ENCODE measurements around the gene SS18L1.

Gene SS18L1

DNA sequence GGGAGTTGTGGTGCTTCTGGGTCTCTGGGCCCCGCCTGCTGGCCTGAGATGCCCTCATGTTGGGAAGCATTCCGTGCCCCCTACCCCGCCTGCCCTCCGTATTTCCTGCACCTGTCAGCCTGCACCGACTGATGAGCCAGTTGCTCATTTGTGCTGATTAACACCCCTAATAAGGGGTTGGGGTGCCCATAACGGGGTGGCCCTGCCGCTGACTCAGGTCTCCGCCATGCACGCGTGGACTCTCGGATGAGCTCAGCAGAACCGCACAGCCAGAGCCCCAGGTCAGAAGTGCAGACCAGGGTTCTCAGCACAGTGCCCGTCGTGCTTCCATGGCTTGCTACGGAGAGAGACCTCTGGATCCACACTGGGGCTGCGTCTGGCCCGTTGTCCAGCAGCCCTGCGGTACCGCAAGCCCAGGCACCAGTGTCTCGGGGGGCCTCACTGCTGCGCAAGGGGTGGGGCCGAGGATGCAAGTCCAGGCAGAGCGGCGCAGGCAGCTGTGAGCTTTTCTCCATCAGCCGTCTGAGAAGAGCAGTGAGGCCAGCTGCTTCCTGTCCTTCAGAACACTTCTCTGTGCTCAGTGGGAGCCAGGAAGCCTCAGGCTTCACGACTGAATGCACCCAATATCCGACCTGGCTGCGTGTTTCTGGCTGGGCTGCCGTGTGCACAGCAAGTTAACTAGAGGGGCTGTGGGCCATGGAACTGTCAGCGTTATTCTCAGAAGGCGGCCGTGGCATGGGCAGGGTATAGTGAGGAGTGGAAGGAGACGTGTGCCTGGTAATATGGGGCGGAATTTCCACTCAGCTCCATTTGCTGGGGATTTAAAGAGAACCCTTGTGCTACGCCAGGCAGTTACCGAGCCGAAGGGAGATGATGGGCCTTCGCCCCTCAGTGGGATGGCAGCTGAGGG is 57.9 kb downstream of the SS18L1 start:
- no peak overlapping the region for H2AFZ ChIP-seq (ENCODE audit: low read length)
- peaks cover 45% of the 10 kb centered on the region for H3K4me1 ChIP-seq (ENCODE audit: insufficient read depth, low read length, poor library complexity, severe bottlenecking)
- no peaks in the 10 kb centered on the region for H3K9me2 ChIP-seq (replicated peaks; ENCODE audit: low read depth, low read length)
- peaks cover 25% of the 10 kb centered on the region; the same call in 1 of the 2 replicates for H3K36me3 ChIP-seq (ENCODE audit: insufficient read depth, low read length)
- H3K4me2 ChIP-seq (ENCODE audit: low read depth, low read length, poor library complexity, severe bottlenecking) = peak overlapping the region; percentile 84
- H3K9me3 ChIP-seq (ENCODE audit: insufficient read depth, low read depth, low read length) = no peaks in the 10 kb centered on the region
- H3K27me3 ChIP-seq (ENCODE audit: insufficient read depth, low read length, poor library complexity, severe bottlenecking) = no peaks in the 10 kb centered on the region
- H3F3A ChIP-seq (ENCODE audit: low read depth) = peaks cover 20% of the 10 kb centered on the region
- H3K4me3 ChIP-seq (ENCODE audit: low read length, poor library complexity, severe bottlenecking) = peak overlapping the region; percentile 68
- peaks cover 19% of the 10 kb centered on the region; the same call in 1 of the 2 replicates for H3K79me2 ChIP-seq (ENCODE audit: insufficient read depth, low read length)
- TF ChIP-seq, protein P1, sequence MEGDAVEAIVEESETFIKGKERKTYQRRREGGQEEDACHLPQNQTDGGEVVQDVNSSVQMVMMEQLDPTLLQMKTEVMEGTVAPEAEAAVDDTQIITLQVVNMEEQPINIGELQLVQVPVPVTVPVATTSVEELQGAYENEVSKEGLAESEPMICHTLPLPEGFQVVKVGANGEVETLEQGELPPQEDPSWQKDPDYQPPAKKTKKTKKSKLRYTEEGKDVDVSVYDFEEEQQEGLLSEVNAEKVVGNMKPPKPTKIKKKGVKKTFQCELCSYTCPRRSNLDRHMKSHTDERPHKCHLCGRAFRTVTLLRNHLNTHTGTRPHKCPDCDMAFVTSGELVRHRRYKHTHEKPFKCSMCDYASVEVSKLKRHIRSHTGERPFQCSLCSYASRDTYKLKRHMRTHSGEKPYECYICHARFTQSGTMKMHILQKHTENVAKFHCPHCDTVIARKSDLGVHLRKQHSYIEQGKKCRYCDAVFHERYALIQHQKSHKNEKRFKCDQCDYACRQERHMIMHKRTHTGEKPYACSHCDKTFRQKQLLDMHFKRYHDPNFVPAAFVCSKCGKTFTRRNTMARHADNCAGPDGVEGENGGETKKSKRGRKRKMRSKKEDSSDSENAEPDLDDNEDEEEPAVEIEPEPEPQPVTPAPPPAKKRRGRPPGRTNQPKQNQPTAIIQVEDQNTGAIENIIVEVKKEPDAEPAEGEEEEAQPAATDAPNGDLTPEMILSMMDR (conservative IDR thresholded peaks at IDR 0.05; ENCODE audit: low read length) = no peak
- no peak for TF ChIP-seq EZH2phosphoT487 (IDR thresholded peaks at IDR 0.05; ENCODE audit: borderline replicate concordance)
- peak overlapping the region; percentile 70 for H3K9ac ChIP-seq (ENCODE audit: low read depth, low read length, poor library complexity, severe bottlenecking)
- no peaks in the 10 kb centered on the region for H4K20me1 ChIP-seq (ENCODE audit: insufficient read depth, low read length, poor library complexity, severe bottlenecking)

DNA sequence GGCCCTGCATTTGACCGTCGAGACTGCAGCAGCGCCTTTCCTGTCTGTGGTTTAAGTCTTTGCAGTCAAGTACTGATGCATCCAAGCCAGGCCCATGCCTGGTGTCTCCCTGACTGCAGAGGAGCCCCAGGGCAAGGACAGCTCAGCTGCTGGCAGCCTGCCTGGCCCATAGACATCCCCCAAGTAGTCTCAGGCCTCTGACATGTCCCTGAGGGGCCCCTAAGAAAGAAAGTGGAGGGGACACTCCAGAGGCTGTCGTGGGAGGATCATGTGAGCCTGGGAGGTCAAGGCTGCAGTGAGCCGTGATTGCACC is 58.5 kb downstream of the SS18L1 start:
- H3K4me1 ChIP-seq (ENCODE audit: insufficient read depth, low read length, poor library complexity, severe bottlenecking) = peaks cover 45% of the 10 kb centered on the region
- no peak overlapping the region for H2AFZ ChIP-seq (ENCODE audit: low read length)
- peaks cover 20% of the 10 kb centered on the region for H3F3A ChIP-seq (ENCODE audit: low read depth)
- H3K36me3 ChIP-seq (ENCODE audit: insufficient read depth, low read length) = peaks cover 25% of the 10 kb centered on the region; the same call in 1 of the 2 replicates
- H3K4me2 ChIP-seq (ENCODE audit: low read depth, low read length, poor library complexity, severe bottlenecking) = peak overlapping the region; percentile 84
- H3K9me3 ChIP-seq (ENCODE audit: insufficient read depth, low read depth, low read length) = no peaks in the 10 kb centered on the region
- H3K4me3 ChIP-seq (ENCODE audit: low read length, poor library complexity, severe bottlenecking) = peak overlapping the region; percentile 68
- H4K20me1 ChIP-seq (ENCODE audit: insufficient read depth, low read length, poor library complexity, severe bottlenecking) = no peaks in the 10 kb centered on the region
- peak overlapping the region; percentile 70 for H3K9ac ChIP-seq (ENCODE audit: low read depth, low read length, poor library complexity, severe bottlenecking)
- TF ChIP-seq EZH2phosphoT487 (IDR thresholded peaks at IDR 0.05; ENCODE audit: borderline replicate concordance) = no peak
- TF ChIP-seq, protein P1 (conservative IDR thresholded peaks at IDR 0.05; ENCODE audit: low read length) = no peak
- no peaks in the 10 kb centered on the region for H3K9me2 ChIP-seq (replicated peaks; ENCODE audit: low read depth, low read length)
- no peaks in the 10 kb centered on the region for H3K27me3 ChIP-seq (ENCODE audit: insufficient read depth, low read length, poor library complexity, severe bottlenecking)
- peaks cover 19% of the 10 kb centered on the region; the same call in 1 of the 2 replicates for H3K79me2 ChIP-seq (ENCODE audit: insufficient read depth, low read length)

DNA sequence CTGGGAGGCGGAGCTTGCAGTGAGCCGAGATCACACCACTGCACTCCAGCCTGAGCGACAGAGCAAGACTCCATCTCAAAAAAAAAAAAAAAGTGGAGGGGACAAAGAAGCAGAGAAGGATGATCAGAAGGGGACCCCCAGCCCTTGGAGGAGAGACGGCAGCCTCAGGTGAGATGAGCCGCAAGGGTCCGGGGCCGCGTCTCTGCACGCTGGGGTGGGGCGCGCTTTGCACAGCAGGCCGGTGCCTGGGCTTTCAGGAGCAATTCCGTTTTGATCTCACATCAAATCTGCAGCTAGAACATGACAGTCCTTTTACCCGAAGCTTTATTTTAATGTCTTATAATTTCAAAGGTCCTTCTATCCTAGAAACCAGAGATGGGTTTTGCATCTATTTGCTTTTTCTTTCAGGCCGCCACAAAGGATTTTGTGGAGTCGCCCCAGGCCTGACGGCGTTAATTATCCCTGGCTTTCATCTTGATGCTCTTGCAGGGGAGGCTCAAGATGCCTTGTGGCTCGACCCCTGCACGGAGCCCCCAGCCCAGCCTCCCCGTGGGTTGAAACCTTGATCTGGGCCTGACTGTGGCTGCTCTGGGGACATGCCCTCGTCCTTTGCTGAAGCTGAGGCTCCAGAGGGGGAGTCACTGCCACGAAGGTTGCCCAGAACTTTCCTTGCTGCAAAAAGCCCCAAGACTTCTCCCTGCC is 59.3 kb downstream of the SS18L1 start:
- Histone ChIP-seq H4K20me1 (ENCODE audit: insufficient read depth, low read length, poor library complexity, severe bottlenecking) (no peaks in the 10 kb centered on the region), H3K4me3 (ENCODE audit: low read length, poor library complexity, severe bottlenecking) (peak overlapping the region; percentile 56), H3F3A (ENCODE audit: low read depth) (peaks cover 20% of the 10 kb centered on the region), H3K9me3 (ENCODE audit: insufficient read depth, low read depth, low read length) (no peaks in the 10 kb centered on the region), H3K4me1 (ENCODE audit: insufficient read depth, low read length, poor library complexity, severe bottlenecking) (peaks cover 45% of the 10 kb centered on the region), H2AFZ (ENCODE audit: low read length) (no peak overlapping the region), H3K9me2 (replicated peaks; ENCODE audit: low read depth, low read length) (no peaks in the 10 kb centered on the region), H3K27me3 (ENCODE audit: insufficient read depth, low read length, poor library complexity, severe bottlenecking) (no peaks in the 10 kb centered on the region), H3K79me2 (ENCODE audit: insufficient read depth, low read length) (peaks cover 19% of the 10 kb centered on the region; the same call in 1 of the 2 replicates), H3K4me2 (ENCODE audit: low read depth, low read length, poor library complexity, severe bottlenecking) (peak overlapping the region; percentile 84), H3K36me3 (ENCODE audit: insufficient read depth, low read length) (peaks cover 22% of the 10 kb centered on the region; the same call in 1 of the 2 replicates), H3K9ac (ENCODE audit: low read depth, low read length, poor library complexity, severe bottlenecking) (peak overlapping the region; percentile 70)
- TF ChIP-seq, protein P1 (conservative IDR thresholded peaks at IDR 0.05; ENCODE audit: low read length) = no peak
- TF ChIP-seq EZH2phosphoT487 (IDR thresholded peaks at IDR 0.05; ENCODE audit: borderline replicate concordance) = no peak
